ENCODE measurements around the gene OR2M7.

Gene OR2M7

DNA sequence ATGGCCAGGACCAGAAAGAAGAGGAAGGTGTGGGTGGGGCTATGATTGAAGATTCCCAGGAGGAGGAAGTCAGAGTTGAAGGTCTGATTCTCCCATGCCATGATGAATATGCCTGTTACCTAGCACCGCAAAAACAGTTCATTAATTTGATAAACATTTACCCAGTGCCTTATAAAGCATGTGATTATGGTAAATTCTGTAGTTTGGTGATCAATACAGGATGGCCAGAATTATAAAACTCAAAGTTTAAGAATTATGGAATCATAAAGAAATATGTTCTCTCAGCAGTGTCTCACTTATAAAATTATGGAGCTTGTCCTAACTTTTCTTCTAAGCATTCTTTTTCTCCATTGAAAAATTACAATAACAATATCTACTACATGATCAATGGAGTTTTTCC is at the start of gene OR2M7:
TSS of gene OR2M7 (minus strand) at position 101 of the 400 bp plus-strand sequence. CDS start at position 101, 0 bp downstream.
- TF ChIP-seq, protein P1, sequence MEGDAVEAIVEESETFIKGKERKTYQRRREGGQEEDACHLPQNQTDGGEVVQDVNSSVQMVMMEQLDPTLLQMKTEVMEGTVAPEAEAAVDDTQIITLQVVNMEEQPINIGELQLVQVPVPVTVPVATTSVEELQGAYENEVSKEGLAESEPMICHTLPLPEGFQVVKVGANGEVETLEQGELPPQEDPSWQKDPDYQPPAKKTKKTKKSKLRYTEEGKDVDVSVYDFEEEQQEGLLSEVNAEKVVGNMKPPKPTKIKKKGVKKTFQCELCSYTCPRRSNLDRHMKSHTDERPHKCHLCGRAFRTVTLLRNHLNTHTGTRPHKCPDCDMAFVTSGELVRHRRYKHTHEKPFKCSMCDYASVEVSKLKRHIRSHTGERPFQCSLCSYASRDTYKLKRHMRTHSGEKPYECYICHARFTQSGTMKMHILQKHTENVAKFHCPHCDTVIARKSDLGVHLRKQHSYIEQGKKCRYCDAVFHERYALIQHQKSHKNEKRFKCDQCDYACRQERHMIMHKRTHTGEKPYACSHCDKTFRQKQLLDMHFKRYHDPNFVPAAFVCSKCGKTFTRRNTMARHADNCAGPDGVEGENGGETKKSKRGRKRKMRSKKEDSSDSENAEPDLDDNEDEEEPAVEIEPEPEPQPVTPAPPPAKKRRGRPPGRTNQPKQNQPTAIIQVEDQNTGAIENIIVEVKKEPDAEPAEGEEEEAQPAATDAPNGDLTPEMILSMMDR (conservative IDR thresholded peaks at IDR 0.05; ENCODE audit: low read depth, low read length), result no peak
- H3K4me3 ChIP-seq (ENCODE audit: low read length), result no peak within 1 kb of the TSS
- DNase-seq (ENCODE audit: low read depth), result no peak

DNA sequence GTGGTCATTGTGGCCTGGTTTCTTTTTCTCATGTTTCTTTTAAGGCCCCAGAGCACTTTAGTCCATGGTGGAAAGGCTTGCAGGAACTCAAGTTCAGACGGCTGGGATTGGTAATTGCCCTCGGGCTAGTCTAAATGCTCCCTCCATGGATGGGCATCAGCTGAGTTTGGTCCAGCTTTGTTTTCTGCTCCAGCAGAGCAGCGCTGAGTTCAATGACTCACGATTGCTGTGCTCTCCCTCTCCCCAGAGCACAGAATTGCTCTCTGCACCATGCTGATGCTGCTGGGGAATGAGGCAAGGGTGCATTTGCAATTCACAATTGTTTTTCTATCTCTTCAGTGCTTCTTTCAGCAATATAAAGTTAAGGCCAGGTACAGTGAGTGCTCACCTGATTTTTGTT is 49.4 kb upstream of the OR2M7 start:
- TF ChIP-seq, protein P1 (conservative IDR thresholded peaks at IDR 0.05; ENCODE audit: low read depth, low read length), result no peak
- no peak overlapping the region for H3K4me3 ChIP-seq (ENCODE audit: low read length)
- no peak for DNase-seq (ENCODE audit: low read depth)

DNA sequence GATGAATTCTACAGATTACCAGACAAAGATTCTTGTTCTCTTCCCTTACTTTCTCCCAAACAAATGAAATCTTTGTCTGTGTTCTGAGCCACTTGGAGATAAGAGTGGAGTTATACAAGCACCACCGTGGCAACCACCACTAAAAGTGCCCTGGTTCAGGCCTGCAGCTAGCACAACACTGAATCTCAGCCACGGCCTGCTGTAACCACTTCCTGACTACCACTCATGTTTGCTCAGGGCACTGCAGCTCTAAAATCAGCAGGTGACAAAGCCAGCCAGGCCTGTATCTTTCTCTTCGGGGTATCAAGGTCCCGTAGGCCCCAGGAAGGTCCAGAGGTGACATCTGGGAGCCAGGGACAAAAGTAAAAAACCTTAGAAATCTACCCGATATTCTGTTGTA is 48.0 kb upstream of the OR2M7 start:
- TF ChIP-seq, protein P1 (conservative IDR thresholded peaks at IDR 0.05; ENCODE audit: low read depth, low read length), result no peak
- DNase-seq (ENCODE audit: low read depth), result no peak
- H3K4me3 ChIP-seq (ENCODE audit: low read length), result no peak overlapping the region

- TF ChIP-seq, protein P1 (conservative IDR thresholded peaks at IDR 0.05; ENCODE audit: low read depth, low read length), result no peak
- H3K4me3 ChIP-seq (ENCODE audit: low read length), result no peak overlapping the region
- no peak for DNase-seq (ENCODE audit: low read depth)
Observed at GRCh38 chr1:248366609-248367008, 42.2 kb upstream of the OR2M7 start.

DNA sequence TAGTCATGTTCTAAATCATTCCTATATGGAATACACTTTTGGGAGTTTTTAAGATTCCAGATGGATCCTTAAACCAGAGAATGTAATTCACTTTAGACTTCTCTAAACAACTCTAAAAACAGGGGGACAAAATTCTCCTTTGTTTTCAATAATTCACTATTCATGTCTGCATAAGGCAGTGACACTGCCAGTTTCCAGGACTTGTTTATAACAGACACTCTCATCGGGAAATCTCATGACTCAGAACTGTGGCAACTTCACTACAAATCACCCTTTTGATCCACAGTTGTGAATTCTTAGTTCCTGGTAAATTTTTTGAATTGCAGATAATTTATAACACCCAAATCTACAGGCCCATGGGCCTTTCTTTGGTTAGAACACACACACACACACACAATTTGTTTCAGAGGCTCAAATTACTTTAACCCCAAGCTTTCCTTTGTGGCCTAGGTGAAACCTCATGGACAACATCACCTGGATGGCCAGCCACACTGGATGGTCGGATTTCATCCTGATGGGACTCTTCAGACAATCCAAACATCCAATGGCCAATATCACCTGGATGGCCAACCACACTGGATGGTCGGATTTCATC is 36.9 kb upstream of the OR2M7 start, which contains the start of gene OR2T4:
TSS of gene OR2T4 (plus strand) at position 545 of the 595 bp plus-strand sequence. CDS start at position 545, 0 bp downstream.
- TF ChIP-seq, protein P1 (conservative IDR thresholded peaks at IDR 0.05; ENCODE audit: low read depth, low read length), result no peak
- no peak for DNase-seq (ENCODE audit: low read depth)
- no peak within 1 kb of the TSS for H3K4me3 ChIP-seq (ENCODE audit: low read length)

- no peak for DNase-seq (ENCODE audit: low read depth)
- H3K4me3 ChIP-seq (ENCODE audit: low read length), result no peak overlapping the region
- TF ChIP-seq, protein P1 (conservative IDR thresholded peaks at IDR 0.05; ENCODE audit: low read depth, low read length), result no peak
Observed at GRCh38 chr1:248359415-248359814, 35.0 kb upstream of the OR2M7 start.

DNA sequence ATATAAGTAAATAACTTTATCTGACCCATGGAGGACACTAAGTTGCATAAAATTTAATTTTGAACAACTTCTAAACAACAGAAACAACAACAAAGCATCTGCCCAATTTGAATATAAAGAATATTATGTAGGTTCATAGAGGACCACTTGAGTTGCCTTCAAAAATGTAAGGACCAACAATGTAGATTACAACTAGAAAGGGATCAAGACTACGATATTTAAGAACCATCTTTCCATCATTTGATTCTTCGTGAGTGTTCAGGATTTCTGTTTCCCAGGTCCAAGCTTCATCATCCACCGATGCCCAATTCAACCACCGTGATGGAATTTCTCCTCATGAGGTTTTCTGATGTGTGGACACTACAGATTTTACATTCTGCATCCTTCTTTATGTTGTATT is 24.1 kb upstream of the OR2M7 start, which contains the start of gene OR14C36:
TSS of gene OR14C36 (plus strand) at position 301 of the 400 bp plus-strand sequence. CDS start at position 301, 0 bp downstream.
- H3K4me3 ChIP-seq (ENCODE audit: low read length), result no peak within 1 kb of the TSS
- DNase-seq (ENCODE audit: low read depth), result no peak
- TF ChIP-seq, protein P1 (conservative IDR thresholded peaks at IDR 0.05; ENCODE audit: low read depth, low read length), result no peak

Measured in retinal pigment epithelial cell (primary cell).